K562 (cell line): ENCODE results near the gene PDF. TPM values are rescaled to one million over a fixed set of nuclear protein-coding genes. Genes with fewer than 3 reads are reported as not detected.

Experiments used
- ATF3 ChIP-seq, 2 experiments: fragments of 450-650 bp in 1 of 2; sonication (generic) in 1 of 2; formaldehyde crosslinking in 1 of 2; IDR thresholded peaks in 1 of 2; conservative IDR thresholded peaks in 1 of 2; 2 replicates each; pipeline versions ENCODE4 v1.6.1 to v1.8.1; 2016 to 2023; ENCODE audit warnings: mild to moderate bottlenecking in 2 of 2, moderate library complexity in 2 of 2, inconsistent platforms in 1 of 2, missing genetic modification reagents in 1 of 2
- ATF7 ChIP-seq: fragments of 450-650 bp; IDR thresholded peaks from 2 replicates; pipeline ENCODE4 v1.7.1; 2014; ENCODE audit warnings: mild to moderate bottlenecking, moderate library complexity
- CHD1 ChIP-seq: fragments of 200-600 bp; sonication (generic); IDR thresholded peaks from one replicate; pipeline ENCODE4 v1.6.1; 2012; ENCODE audit warnings: mild to moderate bottlenecking, moderate library complexity, low read length, inconsistent platforms
- DIDO1 ChIP-seq: fragments of 450-650 bp; IDR thresholded peaks from 2 replicates; pipeline ENCODE4 v1.6.1; 2016; ENCODE audit warnings: low read depth, missing biosample characterization, missing genetic modification characterization
- DPF2 ChIP-seq: fragments of 450-650 bp; IDR thresholded peaks from 2 replicates; pipeline ENCODE4 v1.6.1; 2016
- ELF1 ChIP-seq: fragments of 200-800 bp; sonication (Bioruptor generic); IDR thresholded peaks from 2 replicates; pipeline ENCODE4 v1.6.1; 2016; ENCODE audit warnings: missing genetic modification characterization, missing compliant biosample characterization
- EWSR1 ChIP-seq: fragments of 450-650 bp; IDR thresholded peaks from 2 replicates; pipeline ENCODE4 v1.6.1; 2018; ENCODE audit warnings: borderline replicate concordance, mild to moderate bottlenecking, low read depth, moderate library complexity; ENCODE audit not compliant: partially characterized antibody
- FUS ChIP-seq: fragments of 200-400 bp; formaldehyde crosslinking; optimal IDR thresholded peaks from 2 replicates; pipeline ENCODE3; 2017; ENCODE audit warnings: low read depth, low read length
- HDAC1 ChIP-seq, 2 experiments: fragments of 450-650 bp; IDR thresholded peaks; 2 replicates each; pipeline ENCODE4 v1.6.1; 2016 to 2017; ENCODE audit warnings: inconsistent platforms in 1 of 2, mild to moderate bottlenecking in 1 of 2, moderate library complexity in 1 of 2
- ILF3 ChIP-seq: fragments of 450-650 bp; IDR thresholded peaks from 2 replicates; pipeline ENCODE4 v1.6.1; 2018; ENCODE audit warnings: antibody characterized with exemption, mild to moderate bottlenecking, moderate library complexity, borderline replicate concordance
- KDM4B ChIP-seq, 2 experiments: fragments of 450-650 bp in 1 of 2; sonication (generic) in 1 of 2; IDR thresholded peaks; 2 replicates each; pipeline ENCODE4 v1.6.1; 2016 to 2017; ENCODE audit warnings: borderline replicate concordance in 2 of 2, antibody characterized with exemption in 1 of 2, low read depth in 1 of 2, mild to moderate bottlenecking in 1 of 2
- KDM5B ChIP-seq: fragments of 200-600 bp; sonication (generic); IDR thresholded peaks from 2 replicates; pipeline ENCODE4 v1.6.1; 2012; ENCODE audit warnings: low read depth, mild to moderate bottlenecking, moderate library complexity, low read length, control low read depth, inconsistent platforms; ENCODE audit not compliant: insufficient replicate concordance
- NCOR1 ChIP-seq: fragments of 450-650 bp; IDR thresholded peaks from 2 replicates; pipeline ENCODE4 v1.6.1; 2016; ENCODE audit warnings: mild to moderate bottlenecking, moderate library complexity
- NKRF ChIP-seq: fragments of 450-650 bp; IDR thresholded peaks from 2 replicates; pipeline ENCODE4 v1.6.1; 2016; ENCODE audit warnings: borderline replicate concordance
- NRF1 ChIP-seq, 2 experiments: fragments of 450-650 bp; IDR thresholded peaks in 1 of 2; conservative IDR thresholded peaks in 1 of 2; 2 replicates each; pipeline ENCODE4 v1.6.1; 2014; ENCODE audit warnings: mild to moderate bottlenecking in 2 of 2
- POLR2AphosphoS2 ChIP-seq: IDR thresholded peaks from 2 replicates; pipeline ENCODE4 v1.6.1; 2012; ENCODE audit warnings: low read length, improper control_type of control experiment
- POLR2B ChIP-seq: fragments of 450-650 bp; IDR thresholded peaks from 2 replicates; pipeline ENCODE4 v1.6.1; 2018; ENCODE audit warnings: low read depth; ENCODE audit not compliant: partially characterized antibody
- RAD21 ChIP-seq, 2 experiments: fragments of 250-450 bp in 1 of 2; fragments of 450-650 bp in 1 of 2; sonication (Bioruptor Pico) in 1 of 2; formaldehyde crosslinking in 1 of 2; IDR thresholded peaks in 1 of 2; conservative IDR thresholded peaks in 1 of 2; 2 replicates each; pipeline versions ENCODE4 v1.4.0 to v1.8.0; 2020 to 2022; ENCODE audit warnings: mild to moderate bottlenecking in 2 of 2, moderate library complexity in 1 of 2
- SMARCE1 ChIP-seq: fragments of 450-650 bp; IDR thresholded peaks from 2 replicates; pipeline ENCODE4 v1.7.1; 2016; ENCODE audit warnings: mild to moderate bottlenecking
- ZFP91 ChIP-seq: sonication (generic); formaldehyde crosslinking; IDR thresholded peaks from 2 replicates; pipeline ENCODE4 v1.8.0; 2022; ENCODE audit warnings: mild to moderate bottlenecking, missing genetic modification reagents
- ZNF778 ChIP-seq: fragments of 450-650 bp; formaldehyde crosslinking; IDR thresholded peaks from 2 replicates; pipeline ENCODE4 v1.4.0; 2020; ENCODE audit warnings: mild to moderate bottlenecking, moderate library complexity
- polyA plus RNA-seq, 8 experiments: library from polyadenylated mRNA; depleted of rRNA in 4 of 8; stranded (reverse) in 5 of 8; unstranded in 3 of 8; fragments of >200 nt; fragmentation: Nextera tagmentation in 2 of 8; fragmentation: Illumina TruSeq in 1 of 8; extraction: Ambion mirVana in 2 of 8; extraction: Trizol in 1 of 8; gene quantifications; 2 replicates each; pipeline versions ENCODE4 v1.2.1 to v1.2.3, GENCODE V29; 2011 to 2014; ENCODE audit warnings: inconsistent platforms in 1 of 8, missing spikeins in 1 of 8
- total RNA-seq, 7 experiments: library from RNA; depleted of rRNA in 6 of 7; stranded (reverse); fragments of >200 nt in 6 of 7; fragmentation: Illumina TruSeq in 2 of 7; extraction: Trizol in 2 of 7; gene quantifications; 2 replicates each; pipeline versions ENCODE4 v1.2.1 to v1.2.3, GENCODE V29; 2011 to 2021; ENCODE audit warnings: low replicate concordance in 1 of 7

The PDF gene
- total and polyA plus RNA-seq, 9 of the 15 experiments (the other 6 are each of a cell fraction or from before 2014, with no cell fraction given), result 0.15 to 72.4 (median 5.6) TPM

GRCh38 chr16:69339289-69340094, 9.1 kb upstream of the PDF start, which contains the start of the genes COG8 and NIP7 (continued):
- TF ChIP-seq ZFP91, result peak; percentile 68; the same call in 1 of the 2 replicates
- peak in 1 of 2 experiments; percentile 97; a peak in 2 of 4 replicates for TF ChIP-seq HDAC1 (IDR thresholded peaks at IDR 0.05)
- TF ChIP-seq ELF1, result peak; percentile 93
- TF ChIP-seq NRF1 (conservative IDR thresholded peaks at IDR 0.05 in 1 of 2, IDR thresholded peaks at IDR 0.05 in 1 of 2), result peak; percentile 78 to 81
- TF ChIP-seq EWSR1, result no peak
- 0 out of 2 replicates have a peak, but pooled peaks have one; percentile 28 for TF ChIP-seq DPF2
- TF ChIP-seq NCOR1, result peak; percentile 39; the same call in 1 of the 2 replicates
- TF ChIP-seq SMARCE1, result peak; percentile 24; the same call in 1 of the 2 replicates
- TF ChIP-seq RAD21 (CRISPR knock-in tag; conservative IDR thresholded peaks at IDR 0.05 in 1 of 2, IDR thresholded peaks at IDR 0.05 in 1 of 2), result peak in 1 of 2 experiments; percentile 8; a peak in 1 of 4 replicates
- TF ChIP-seq POLR2B, result peak; percentile 89
- TF ChIP-seq NKRF, result peak; percentile 98
- TF ChIP-seq KDM5B, result peak; percentile 89
- TF ChIP-seq POLR2AphosphoS2, result peak; percentile 68; the same call in 1 of the 2 replicates
- no peak for TF ChIP-seq FUS
- peak; percentile 31; the same call in 1 of the 2 replicates for TF ChIP-seq ILF3
- TF ChIP-seq ZNF778, result no peak
- TF ChIP-seq CHD1, result peak; percentile 33
- TF ChIP-seq ATF7, result peak; percentile 91
- peak; percentile 16; the same call in 1 of the 2 replicates for TF ChIP-seq ATF3 (IDR thresholded peaks at IDR 0.05)
- 0 out of 2 replicates have a peak, but pooled peaks have one; percentile 35 for TF ChIP-seq ATF3 (CRISPR knock-in tag; conservative IDR thresholded peaks at IDR 0.05)
- peak in 1 of 2 experiments; percentile 74; a peak in 1 of 4 replicates for TF ChIP-seq KDM4B (IDR thresholded peaks at IDR 0.05; ENCODE audit: borderline replicate concordance in 2 of 2, low read depth in 1 of 2)
- peak; percentile 66 for TF ChIP-seq DIDO1 (tag)
